Astrocyte (in vitro differentiated cells and primary cell): ENCODE data around the gene NRG3.

Source experiments
- CTCF ChIP-seq: IDR thresholded peaks from 2 replicates; pipeline ENCODE4 v1.5.1; 2011; ENCODE audit warnings: low read depth, mild to moderate bottlenecking, inconsistent platforms, low read length, moderate library complexity; ENCODE audit not compliant: insufficient read depth
- EZH2 ChIP-seq: IDR thresholded peaks from 2 replicates; pipeline ENCODE4 v1.6.1; 2012; ENCODE audit warnings: mild to moderate bottlenecking, low read length, inconsistent platforms; ENCODE audit not compliant: insufficient read depth

- TF ChIP-seq CTCF (no peak), EZH2 (no peak)
Observed at GRCh38 chr10:81872206-81872862, 2.7 kb upstream of the NRG3 start.
